GM12875 (cell line): ENCODE results near the gene MRPL10.
A peak's percentile ranks its signal among the peaks of the same experiment; 100 is the strongest.

ENCODE experiments used
- H3K4me3 ChIP-seq: one replicate; pipeline ENCODE4 v1.5.1; 2011; ENCODE audit warnings: low read depth, low read length, control low read depth
- TF ChIP-seq, protein P1 (sequence below): IDR thresholded peaks from 2 replicates; pipeline ENCODE4 v1.5.1; 2011; ENCODE audit warnings: low read depth, mild to moderate bottlenecking, control low read depth, inconsistent platforms, low read length, moderate library complexity, borderline replicate concordance; ENCODE audit not compliant: insufficient read depth

Gene MRPL10

DNA sequence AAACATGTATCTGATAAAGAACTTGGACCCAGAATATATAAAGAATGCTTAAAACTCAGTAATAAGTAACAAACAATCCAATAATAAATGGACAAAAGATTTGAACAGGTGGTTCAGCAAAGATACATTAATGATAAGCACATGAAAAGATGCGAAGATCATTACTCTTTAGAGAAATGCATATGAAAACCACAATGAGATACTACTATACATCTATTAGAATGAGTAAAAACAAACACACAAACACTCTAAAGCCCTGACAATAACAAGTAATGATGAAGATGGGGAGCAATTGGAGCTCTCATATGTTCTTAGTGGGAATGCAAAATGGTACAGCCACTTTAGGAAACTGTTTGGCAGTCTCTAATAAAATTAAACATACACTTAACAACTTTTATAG, 38.9 kb downstream of the MRPL10 start:
- TF ChIP-seq, protein P1, sequence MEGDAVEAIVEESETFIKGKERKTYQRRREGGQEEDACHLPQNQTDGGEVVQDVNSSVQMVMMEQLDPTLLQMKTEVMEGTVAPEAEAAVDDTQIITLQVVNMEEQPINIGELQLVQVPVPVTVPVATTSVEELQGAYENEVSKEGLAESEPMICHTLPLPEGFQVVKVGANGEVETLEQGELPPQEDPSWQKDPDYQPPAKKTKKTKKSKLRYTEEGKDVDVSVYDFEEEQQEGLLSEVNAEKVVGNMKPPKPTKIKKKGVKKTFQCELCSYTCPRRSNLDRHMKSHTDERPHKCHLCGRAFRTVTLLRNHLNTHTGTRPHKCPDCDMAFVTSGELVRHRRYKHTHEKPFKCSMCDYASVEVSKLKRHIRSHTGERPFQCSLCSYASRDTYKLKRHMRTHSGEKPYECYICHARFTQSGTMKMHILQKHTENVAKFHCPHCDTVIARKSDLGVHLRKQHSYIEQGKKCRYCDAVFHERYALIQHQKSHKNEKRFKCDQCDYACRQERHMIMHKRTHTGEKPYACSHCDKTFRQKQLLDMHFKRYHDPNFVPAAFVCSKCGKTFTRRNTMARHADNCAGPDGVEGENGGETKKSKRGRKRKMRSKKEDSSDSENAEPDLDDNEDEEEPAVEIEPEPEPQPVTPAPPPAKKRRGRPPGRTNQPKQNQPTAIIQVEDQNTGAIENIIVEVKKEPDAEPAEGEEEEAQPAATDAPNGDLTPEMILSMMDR: no peak

DNA sequence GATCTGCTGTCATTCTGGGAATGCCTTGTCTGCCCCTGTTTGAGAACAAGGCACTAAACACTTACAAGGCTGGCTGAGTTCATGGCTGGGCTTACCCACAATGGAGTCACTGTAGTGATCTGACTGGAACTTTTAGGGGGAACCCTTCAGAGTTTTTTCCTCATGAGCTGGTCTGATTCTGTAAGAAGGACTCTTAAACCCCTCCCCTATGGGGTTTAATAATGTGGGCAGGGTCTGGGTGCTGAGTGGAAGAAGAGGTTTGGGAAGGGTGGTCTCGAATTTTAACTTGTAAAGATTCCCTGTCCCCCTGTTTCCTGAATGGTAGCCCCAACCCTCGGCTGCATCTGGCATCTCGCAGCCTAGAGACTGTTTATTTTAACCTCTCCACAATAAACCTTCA, 40.3 kb downstream of the MRPL10 start:
- TF ChIP-seq, protein P1: no peak
- no peak overlapping the region for H3K4me3 ChIP-seq

More for the DNA sequence above, 38.9 kb downstream of the MRPL10 start:
- no peak overlapping the region for H3K4me3 ChIP-seq

DNA sequence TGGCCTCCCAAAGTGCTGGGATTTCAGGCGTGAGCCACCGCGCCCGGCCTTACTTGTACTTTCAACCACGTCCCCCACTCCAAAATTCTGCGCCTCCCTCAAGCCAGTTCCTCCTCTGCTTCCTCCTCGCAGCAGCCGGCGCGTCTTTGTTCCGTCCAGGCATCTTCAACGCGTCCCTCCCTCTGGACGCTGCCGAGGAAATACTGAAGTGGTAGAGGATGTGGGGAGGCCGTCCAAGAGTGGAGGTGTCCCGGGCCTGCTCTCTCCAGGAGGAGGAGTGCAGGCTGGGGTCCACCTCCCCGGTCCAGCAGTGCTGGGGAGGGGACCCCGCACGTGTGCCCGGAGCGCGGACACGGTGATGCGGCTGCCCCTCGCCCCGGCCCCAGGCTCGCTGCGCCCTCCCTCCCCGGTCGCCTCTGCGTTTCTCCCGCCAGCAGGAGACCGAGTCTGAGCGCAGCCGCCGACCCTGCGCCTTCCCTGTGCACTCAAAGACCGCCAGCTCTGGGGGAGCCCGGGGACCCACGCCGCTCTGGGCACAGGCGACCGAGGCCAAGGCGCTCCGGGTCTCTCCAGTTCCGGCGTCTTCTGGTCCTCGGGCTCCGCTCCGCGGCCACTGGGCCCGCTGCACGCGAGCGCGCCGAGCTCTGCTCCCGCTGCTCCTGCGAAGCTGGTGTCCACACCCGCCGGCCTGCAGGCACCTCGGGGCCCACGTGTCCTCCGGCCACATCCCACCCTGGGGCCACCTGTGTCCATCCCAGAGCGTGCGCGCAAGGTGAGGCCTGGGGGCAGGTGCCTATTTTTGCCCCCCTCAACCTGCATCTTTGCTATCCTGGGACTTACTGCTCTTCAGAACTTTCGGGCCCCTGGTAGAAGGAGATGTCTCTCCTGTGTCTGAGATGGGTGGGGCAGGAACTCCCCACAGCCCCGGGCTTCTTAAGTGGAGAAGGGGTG, 41.5 kb downstream of the MRPL10 start:
- TF ChIP-seq, protein P1: peak; percentile 49

DNA sequence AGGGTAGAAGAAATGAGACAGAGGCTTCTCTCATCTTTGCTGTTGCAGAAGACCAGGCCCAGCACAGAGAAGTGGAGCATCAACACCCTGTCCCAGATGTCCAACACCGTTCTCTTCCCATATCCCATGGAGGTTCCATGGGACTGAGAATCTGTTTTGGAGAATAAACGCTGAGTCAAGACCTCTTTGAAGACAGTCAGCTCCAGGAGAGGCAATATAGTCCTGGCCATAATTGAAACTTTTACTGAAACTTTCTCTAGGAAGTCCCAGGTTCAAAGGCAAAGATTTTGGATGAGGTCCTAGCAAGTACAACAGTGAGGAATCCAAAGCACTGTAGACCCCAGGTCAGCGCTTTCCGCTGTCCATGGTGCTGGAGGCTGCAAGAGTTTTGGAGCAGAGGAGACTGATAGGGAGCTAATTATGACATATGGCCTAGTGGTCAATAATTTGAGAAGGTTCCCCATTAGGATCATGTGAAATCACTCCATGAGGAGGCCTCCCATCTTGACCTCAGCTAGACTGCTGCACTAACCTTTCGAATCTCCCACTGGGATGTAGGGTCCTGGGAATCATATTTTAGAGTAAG, 45.7 kb downstream of the MRPL10 start:
- no peak overlapping the region for H3K4me3 ChIP-seq
- TF ChIP-seq, protein P1: no peak

More for the DNA sequence above, 41.5 kb downstream of the MRPL10 start:
- H3K4me3 ChIP-seq: no peak overlapping the region

DNA sequence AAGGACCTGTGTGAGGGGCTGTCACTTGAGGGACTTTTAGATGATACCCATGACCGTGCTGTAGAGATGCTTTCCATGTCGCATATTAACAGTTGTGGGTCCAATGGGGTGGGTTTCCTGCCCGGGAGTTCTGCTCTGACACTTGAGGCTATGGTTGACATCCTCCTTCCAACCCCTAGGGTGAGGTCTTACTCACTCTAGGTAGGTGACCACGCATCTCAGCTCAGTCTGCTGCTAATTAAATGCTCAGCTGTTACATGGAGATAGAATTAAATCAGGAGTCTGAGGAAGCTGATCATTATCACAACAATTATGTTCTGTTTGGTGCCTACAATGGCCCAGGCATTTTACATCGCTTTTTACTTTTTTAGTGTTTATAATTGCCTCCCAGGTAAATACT, 49.9 kb downstream of the MRPL10 start:
- no peak overlapping the region for H3K4me3 ChIP-seq
- TF ChIP-seq, protein P1: no peak

DNA sequence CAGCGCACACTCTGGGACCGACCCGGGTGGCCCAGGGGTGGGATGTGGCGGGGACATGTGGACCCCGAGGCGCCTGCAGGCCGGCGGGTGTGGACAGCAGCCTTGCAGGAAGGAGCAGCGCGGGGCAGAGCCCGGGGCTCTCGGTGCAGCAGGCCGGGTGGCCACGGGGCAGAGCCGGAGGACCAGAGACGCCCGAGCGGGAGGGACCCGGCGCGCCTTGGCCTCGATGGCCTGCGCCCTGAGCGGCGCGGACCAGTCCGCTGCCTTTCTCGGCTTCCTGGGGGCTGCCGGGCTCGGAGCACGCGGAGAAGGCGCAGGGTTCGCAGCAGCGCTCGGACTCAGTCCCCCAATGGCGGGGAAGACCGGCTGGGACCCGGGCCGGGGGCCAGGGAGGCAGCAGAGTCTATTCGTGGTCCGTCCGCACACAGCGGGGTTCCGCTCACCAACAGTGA, 53.1 kb downstream of the MRPL10 start:
- H3K4me3 ChIP-seq: no peak overlapping the region
- TF ChIP-seq, protein P1: no peak
